ENCODE measurements around the gene OR51I2. TPM values are rescaled to one million over a fixed set of nuclear protein-coding genes. Genes with fewer than 3 reads are reported as not detected.

Gene OR51I2
- total RNA-seq, result not detected

- Mint-ChIP-seq H3K9me3 (no peaks in the 10 kb centered on the region), H3K36me3 (ENCODE audit: insufficient read depth) (no peaks in the 10 kb centered on the region), H3K27me3 (ENCODE audit: low read depth) (peaks cover 8% of the 10 kb centered on the region), H3K4me3 (no peak within 1 kb of the TSS), H3K4me1 (ENCODE audit: low read depth) (no peaks in the 10 kb centered on the region)
- no peak for ATAC-seq
- no peak for DNase-seq
Observed at GRCh38 chr11:5449023-5449422, at the start of gene OR51I2. TSS of gene OR51I2 (plus strand) at chr11:5449323. CDS start at chr11:5453489, 4,166 bp downstream.

GRCh38 chr11:5405173-5405572 lies 44.0 kb upstream of the OR51I2 start:
- Mint-ChIP-seq H3K36me3 (ENCODE audit: insufficient read depth) (no peaks in the 10 kb centered on the region), H3K9me3 (no peaks in the 10 kb centered on the region), H3K4me3 (no peak overlapping the region), H3K4me1 (ENCODE audit: low read depth) (no peaks in the 10 kb centered on the region), H3K27me3 (ENCODE audit: low read depth) (peaks cover 17% of the 10 kb centered on the region)
- DNase-seq (no peak), ATAC-seq (no peak)

GRCh38 chr11:5420993-5421392 lies 28.1 kb upstream of the OR51I2 start:
- Mint-ChIP-seq H3K36me3 (ENCODE audit: insufficient read depth) (no peaks in the 10 kb centered on the region), H3K27me3 (ENCODE audit: low read depth) (peaks cover 24% of the 10 kb centered on the region), H3K4me1 (ENCODE audit: low read depth) (no peaks in the 10 kb centered on the region), H3K9me3 (no peaks in the 10 kb centered on the region), H3K4me3 (no peak overlapping the region)
- DNase-seq (no peak), ATAC-seq (no peak)

- H3K9me3 Mint-ChIP-seq, result no peaks in the 10 kb centered on the region
- no peak within 1 kb of the TSS for H3K4me3 Mint-ChIP-seq
- no peak for ATAC-seq
- H3K36me3 Mint-ChIP-seq (ENCODE audit: insufficient read depth), result no peaks in the 10 kb centered on the region
- peaks cover 25% of the 10 kb centered on the region for H3K27me3 Mint-ChIP-seq (ENCODE audit: low read depth)
- DNase-seq, result no peak
- H3K4me1 Mint-ChIP-seq (ENCODE audit: low read depth), result no peaks in the 10 kb centered on the region
Observed at GRCh38 chr11:5421811-5422210, 27.3 kb upstream of the OR51I2 start, which contains the start of gene OR51Q1. TSS of gene OR51Q1 (plus strand) at chr11:5422111. CDS start at chr11:5422201, 90 bp downstream.

GRCh38 chr11:5423131-5423530 lies 26.0 kb upstream of the OR51I2 start:
- Mint-ChIP-seq H3K4me1 (ENCODE audit: low read depth) (no peaks in the 10 kb centered on the region), H3K36me3 (ENCODE audit: insufficient read depth) (no peaks in the 10 kb centered on the region), H3K9me3 (no peaks in the 10 kb centered on the region), H3K4me3 (no peak overlapping the region), H3K27me3 (ENCODE audit: low read depth) (peaks cover 29% of the 10 kb centered on the region)
- ATAC-seq, result no peak
- DNase-seq, result no peak

- H3K4me3 Mint-ChIP-seq, result no peak within 1 kb of the TSS
- DNase-seq (no peak), ATAC-seq (no peak)
- no peaks in the 10 kb centered on the region for H3K4me1 Mint-ChIP-seq (ENCODE audit: low read depth)
- H3K36me3 Mint-ChIP-seq (ENCODE audit: insufficient read depth), result no peaks in the 10 kb centered on the region
- H3K9me3 Mint-ChIP-seq, result no peaks in the 10 kb centered on the region
- peaks cover 9% of the 10 kb centered on the region for H3K27me3 Mint-ChIP-seq (ENCODE audit: low read depth)
Observed at GRCh38 chr11:5441414-5441813, 7.7 kb upstream of the OR51I2 start, which contains the start of gene OR51I1. TSS of gene OR51I1 (minus strand) at chr11:5441514. CDS start at chr11:5441514, 0 bp downstream.

- H3K36me3 Mint-ChIP-seq (ENCODE audit: insufficient read depth), result no peaks in the 10 kb centered on the region
- H3K4me1 Mint-ChIP-seq (ENCODE audit: low read depth), result no peaks in the 10 kb centered on the region
- ATAC-seq (no peak), DNase-seq (no peak)
- H3K27me3 Mint-ChIP-seq (ENCODE audit: low read depth), result peaks cover 11% of the 10 kb centered on the region
- H3K9me3 Mint-ChIP-seq, result no peaks in the 10 kb centered on the region
- no peak overlapping the region for H3K4me3 Mint-ChIP-seq
Observed at GRCh38 chr11:5443835-5444393, 5.2 kb upstream of the OR51I2 start.

- no peak overlapping the region for H3K4me3 Mint-ChIP-seq
- H3K4me1 Mint-ChIP-seq (ENCODE audit: low read depth), result no peaks in the 10 kb centered on the region
- peaks cover 6% of the 10 kb centered on the region for H3K27me3 Mint-ChIP-seq (ENCODE audit: low read depth)
- DNase-seq, result no peak
- no peaks in the 10 kb centered on the region for H3K9me3 Mint-ChIP-seq
- H3K36me3 Mint-ChIP-seq (ENCODE audit: insufficient read depth), result no peaks in the 10 kb centered on the region
- ATAC-seq, result no peak
Observed at GRCh38 chr11:5449432-5449831, 309 bp downstream of the OR51I2 start.

GRCh38 chr11:5460983-5461621 lies 12.0 kb downstream of the OR51I2 start:
- no peak overlapping the region for H3K4me3 Mint-ChIP-seq
- peaks cover 4% of the 10 kb centered on the region for H3K9me3 Mint-ChIP-seq
- ATAC-seq, result no peak
- H3K27me3 Mint-ChIP-seq (ENCODE audit: low read depth), result peaks cover 3% of the 10 kb centered on the region
- DNase-seq, result no peak
- no peaks in the 10 kb centered on the region for H3K4me1 Mint-ChIP-seq (ENCODE audit: low read depth)
- no peaks in the 10 kb centered on the region for H3K36me3 Mint-ChIP-seq (ENCODE audit: insufficient read depth)

- no peak for DNase-seq
- H3K4me1 Mint-ChIP-seq (ENCODE audit: low read depth), result no peaks in the 10 kb centered on the region
- H3K27me3 Mint-ChIP-seq (ENCODE audit: low read depth), result peaks cover 4% of the 10 kb centered on the region
- H3K36me3 Mint-ChIP-seq (ENCODE audit: insufficient read depth), result no peaks in the 10 kb centered on the region
- H3K9me3 Mint-ChIP-seq, result no peaks in the 10 kb centered on the region
- no peak overlapping the region for H3K4me3 Mint-ChIP-seq
- no peak for ATAC-seq
Observed at GRCh38 chr11:5467527-5467926, 18.4 kb downstream of the OR51I2 start.

GRCh38 chr11:5473921-5474320 lies 24.8 kb downstream of the OR51I2 start:
- no peak for ATAC-seq
- Mint-ChIP-seq H3K9me3 (no peaks in the 10 kb centered on the region), H3K27me3 (ENCODE audit: low read depth) (peaks cover 17% of the 10 kb centered on the region), H3K36me3 (ENCODE audit: insufficient read depth) (no peaks in the 10 kb centered on the region), H3K4me1 (ENCODE audit: low read depth) (no peaks in the 10 kb centered on the region), H3K4me3 (no peak overlapping the region)
- DNase-seq, result no peak

- Mint-ChIP-seq H3K27me3 (ENCODE audit: low read depth) (peaks cover 13% of the 10 kb centered on the region), H3K36me3 (ENCODE audit: insufficient read depth) (no peaks in the 10 kb centered on the region), H3K9me3 (no peaks in the 10 kb centered on the region), H3K4me3 (no peak overlapping the region), H3K4me1 (ENCODE audit: low read depth) (no peaks in the 10 kb centered on the region)
- ATAC-seq (peak in 1 of 2 donors; percentile 51), DNase-seq (peak; percentile 23)
Observed at GRCh38 chr11:5476186-5476819, 27.2 kb downstream of the OR51I2 start.

- Mint-ChIP-seq H3K27me3 (ENCODE audit: low read depth) (no peaks in the 10 kb centered on the region), H3K4me1 (ENCODE audit: low read depth) (no peaks in the 10 kb centered on the region), H3K4me3 (no peak overlapping the region), H3K36me3 (ENCODE audit: insufficient read depth) (no peaks in the 10 kb centered on the region), H3K9me3 (no peaks in the 10 kb centered on the region)
- DNase-seq (no peak), ATAC-seq (no peak)
Observed at GRCh38 chr11:5486003-5486402, 36.9 kb downstream of the OR51I2 start.

GRCh38 chr11:5486421-5486820 lies 37.3 kb downstream of the OR51I2 start:
- H3K27me3 Mint-ChIP-seq (ENCODE audit: low read depth), result no peaks in the 10 kb centered on the region
- H3K9me3 Mint-ChIP-seq, result no peaks in the 10 kb centered on the region
- ATAC-seq, result peak; percentile 18 to 23
- H3K36me3 Mint-ChIP-seq (ENCODE audit: insufficient read depth), result no peaks in the 10 kb centered on the region
- no peak for DNase-seq
- no peak overlapping the region for H3K4me3 Mint-ChIP-seq
- no peaks in the 10 kb centered on the region for H3K4me1 Mint-ChIP-seq (ENCODE audit: low read depth)

- H3K36me3 Mint-ChIP-seq (ENCODE audit: insufficient read depth), result no peaks in the 10 kb centered on the region
- no peaks in the 10 kb centered on the region for H3K9me3 Mint-ChIP-seq
- DNase-seq (no peak), ATAC-seq (no peak)
- no peaks in the 10 kb centered on the region for H3K4me1 Mint-ChIP-seq (ENCODE audit: low read depth)
- H3K4me3 Mint-ChIP-seq, result no peak within 1 kb of the TSS
- no peaks in the 10 kb centered on the region for H3K27me3 Mint-ChIP-seq (ENCODE audit: low read depth)
Observed at GRCh38 chr11:5488385-5488784, 39.3 kb downstream of the OR51I2 start, which contains the start of gene OR52D1. TSS of gene OR52D1 (plus strand) at chr11:5488685. CDS start at chr11:5488707, 22 bp downstream.

Measured in activated T-cell treated with anti-CD3 and anti-CD28 coated beads, Interleukin-2, amount 50 U/mL, for 4 hours (primary cell).